Mesothelial cell of epicardium (in vitro differentiated cells): ENCODE data around the gene DGKI. TPM values are rescaled to one million over a fixed set of nuclear protein-coding genes. Genes with fewer than 3 reads are reported as not detected.

Experiments
- DNase-seq, 2 experiments: peaks; one replicate each; pipeline ENCODE4 v3.0.0; 2021; ENCODE audit warnings: low spot score in 2 of 2; ENCODE audit not compliant: unreplicated experiment in 2 of 2
- H3K27ac Mint-ChIP-seq: 2 replicates; pipeline ENCODE4 v1.8.0; 2021; ENCODE audit warnings: mixed read lengths
- H3K27me3 Mint-ChIP-seq: 2 replicates; pipeline ENCODE4 v1.8.0; 2021; ENCODE audit warnings: low read depth, mixed read lengths
- H3K36me3 Mint-ChIP-seq: 2 replicates; pipeline ENCODE4 v1.8.0; 2021; ENCODE audit warnings: mixed read lengths
- H3K4me1 Mint-ChIP-seq: 2 replicates; pipeline ENCODE4 v1.8.0; 2021; ENCODE audit warnings: mixed read lengths
- H3K4me3 Mint-ChIP-seq: 2 replicates; pipeline ENCODE4 v1.8.0; 2021; ENCODE audit warnings: mild to moderate bottlenecking, moderate library complexity, mixed read lengths
- H3K9me3 Mint-ChIP-seq: 2 replicates; pipeline ENCODE4 v1.8.0; 2021; ENCODE audit warnings: mixed read lengths
- CTCF ChIP-seq: fragments of 200-600 bp; sonication (generic); IDR thresholded peaks from one replicate; pipeline ENCODE4 v1.5.0; 2021; ENCODE audit warnings: antibody characterized with exemption; ENCODE audit not compliant: unreplicated experiment
- total RNA-seq: library from RNA; stranded (reverse); gene quantifications from 3 replicates; pipeline ENCODE4 v1.2.1, GENCODE V29; 2021

DGKI gene
- total RNA-seq, 1 donor from 2014 or later = 2.0 TPM

GRCh38 chr7:137476937-137477336, 369.8 kb downstream of the DGKI start:
- no peak for TF ChIP-seq CTCF
- no peak for DNase-seq
- Mint-ChIP-seq H3K27me3 (no peaks in the 10 kb centered on the region), H3K9me3 (no peaks in the 10 kb centered on the region), H3K27ac (no peak overlapping the region), H3K4me1 (no peaks in the 10 kb centered on the region), H3K36me3 (no peaks in the 10 kb centered on the region), H3K4me3 (no peak overlapping the region)

GRCh38 chr7:137475966-137476365, 370.8 kb downstream of the DGKI start:
- DNase-seq = no peak
- no peak overlapping the region for H3K4me3 Mint-ChIP-seq
- no peaks in the 10 kb centered on the region for H3K9me3 Mint-ChIP-seq
- H3K27ac Mint-ChIP-seq = no peak overlapping the region
- no peaks in the 10 kb centered on the region for H3K36me3 Mint-ChIP-seq
- no peaks in the 10 kb centered on the region for H3K27me3 Mint-ChIP-seq
- no peak for TF ChIP-seq CTCF
- H3K4me1 Mint-ChIP-seq = no peaks in the 10 kb centered on the region

- DNase-seq = no peak
- no peak overlapping the region for H3K27ac Mint-ChIP-seq
- TF ChIP-seq CTCF = no peak
- H3K9me3 Mint-ChIP-seq = no peaks in the 10 kb centered on the region
- no peak overlapping the region for H3K4me3 Mint-ChIP-seq
- no peaks in the 10 kb centered on the region for H3K4me1 Mint-ChIP-seq
- H3K36me3 Mint-ChIP-seq = no peaks in the 10 kb centered on the region
- H3K27me3 Mint-ChIP-seq = no peaks in the 10 kb centered on the region
These were observed 372.2 kb downstream of the DGKI start for GRCh38 chr7:137474540-137475026.

- Mint-ChIP-seq H3K4me1 (peaks cover 4% of the 10 kb centered on the region), H3K27me3 (no peaks in the 10 kb centered on the region), H3K4me3 (no peak overlapping the region), H3K27ac (no peak overlapping the region), H3K36me3 (no peaks in the 10 kb centered on the region), H3K9me3 (no peaks in the 10 kb centered on the region)
- DNase-seq = no peak
- no peak for TF ChIP-seq CTCF
These were observed 375.6 kb downstream of the DGKI start for GRCh38 chr7:137471128-137471527.

GRCh38 chr7:137469858-137470257, 376.9 kb downstream of the DGKI start:
- Mint-ChIP-seq H3K9me3 (no peaks in the 10 kb centered on the region), H3K4me3 (no peak overlapping the region), H3K27me3 (no peaks in the 10 kb centered on the region), H3K27ac (no peak overlapping the region), H3K4me1 (peaks cover 4% of the 10 kb centered on the region), H3K36me3 (no peaks in the 10 kb centered on the region)
- DNase-seq = no peak
- no peak for TF ChIP-seq CTCF
